Hepatocyte (in vitro differentiated cells): Measurements from ENCODE around the gene ZNF598. TPM values are rescaled to one million over a fixed set of nuclear protein-coding genes. Genes with fewer than 3 reads are reported as not detected.

Experiments used
- DNase-seq: peaks from one replicate; pipeline ENCODE4 v3.0.0-alpha.2; 2016; ENCODE audit warnings: low spot score
- H2AFZ ChIP-seq: fragments of 200-600 bp; sonication (generic); 2 replicates; pipeline ENCODE4 v1.6.0; 2016; ENCODE audit warnings: antibody characterized with exemption, mild to moderate bottlenecking
- H3K27ac ChIP-seq: fragments of 200-600 bp; sonication (generic); 2 replicates; pipeline ENCODE4 v1.5.1; 2016; ENCODE audit warnings: mild to moderate bottlenecking
- H3K27me3 ChIP-seq: fragments of 200-600 bp; sonication (generic); 2 replicates; pipeline ENCODE4 v1.6.1; 2016
- H3K36me3 ChIP-seq: fragments of 200-600 bp; sonication (generic); replicated peaks from 2 replicates; pipeline ENCODE4 v1.5.1; 2016; ENCODE audit warnings: low read depth; ENCODE audit not compliant: insufficient read depth
- H3K4me1 ChIP-seq: fragments of 200-600 bp; sonication (generic); 2 replicates; pipeline ENCODE4 v1.5.1; 2016; ENCODE audit warnings: mild to moderate bottlenecking, moderate library complexity; ENCODE audit not compliant: insufficient read depth
- H3K4me2 ChIP-seq: fragments of 200-600 bp; sonication (generic); 2 replicates; pipeline ENCODE4 v1.6.0; 2016
- H3K4me3 ChIP-seq: fragments of 200-600 bp; sonication (generic); 2 replicates; pipeline ENCODE4 v1.5.1; 2016; ENCODE audit warnings: mild to moderate bottlenecking
- H3K79me2 ChIP-seq: fragments of 200-600 bp; sonication (generic); 2 replicates; pipeline ENCODE4 v1.6.0; 2017; ENCODE audit warnings: mild to moderate bottlenecking
- H3K9me2 ChIP-seq: fragments of 200-600 bp; sonication (generic); replicated peaks from 2 replicates; pipeline ENCODE4 v1.6.0; 2017; ENCODE audit warnings: mild to moderate bottlenecking; ENCODE audit not compliant: insufficient read depth
- H3K9me3 ChIP-seq: fragments of 200-600 bp; sonication (generic); 2 replicates; pipeline ENCODE4 v1.5.1; 2016; ENCODE audit warnings: low read depth, mild to moderate bottlenecking
- H4K20me1 ChIP-seq: fragments of 200-600 bp; sonication (generic); 2 replicates; pipeline ENCODE4 v1.6.0; 2016; ENCODE audit warnings: mild to moderate bottlenecking; ENCODE audit not compliant: insufficient read depth, poor library complexity, severe bottlenecking
- EZH2 ChIP-seq: fragments of 200-600 bp; sonication (generic); IDR thresholded peaks from 2 replicates; pipeline ENCODE4 v1.6.1; 2016; ENCODE audit warnings: antibody characterized with exemption, mild to moderate bottlenecking, borderline replicate concordance
- EZH2phosphoT487 ChIP-seq: fragments of 200-600 bp; sonication (generic); IDR thresholded peaks from one replicate; pipeline ENCODE4 v1.6.1; 2018; ENCODE audit warnings: antibody characterized with exemption, mild to moderate bottlenecking, low read depth, moderate library complexity; ENCODE audit not compliant: unreplicated experiment, severe bottlenecking
- WGBS: methylation state at CpG from one replicate; pipeline ENCODE4 v1.1.6; 2016; ENCODE audit warnings: low lambda C conversion rate; ENCODE audit errors: missing lambda C conversion rate; 5-methylcytosine and 5-hydroxymethylcytosine counted together
- polyA plus RNA-seq: library from polyadenylated mRNA; unstranded; fragments of >200 nt; fragmentation: Nextera tagmentation; extraction: Ambion mirVana; gene quantifications from 2 replicates; pipeline ENCODE4 v1.2.1, GENCODE V29; 2016
- total RNA-seq: library from RNA; depleted of rRNA; stranded (reverse); fragments of >200 nt; gene quantifications from 2 replicates; pipeline ENCODE4 v1.2.3, GENCODE V29; 2014
- TF ChIP-seq, protein P1 (sequence below): fragments of 200-600 bp; sonication (generic); IDR thresholded peaks from 2 replicates; pipeline ENCODE4 v1.5.1; 2016; ENCODE audit warnings: antibody characterized with exemption, mild to moderate bottlenecking; ENCODE audit not compliant: poor library complexity

ZNF598 gene
- total and polyA plus RNA-seq, 2 experiments from 2014 or later, result 22.8 to 29.5 TPM

DNA sequence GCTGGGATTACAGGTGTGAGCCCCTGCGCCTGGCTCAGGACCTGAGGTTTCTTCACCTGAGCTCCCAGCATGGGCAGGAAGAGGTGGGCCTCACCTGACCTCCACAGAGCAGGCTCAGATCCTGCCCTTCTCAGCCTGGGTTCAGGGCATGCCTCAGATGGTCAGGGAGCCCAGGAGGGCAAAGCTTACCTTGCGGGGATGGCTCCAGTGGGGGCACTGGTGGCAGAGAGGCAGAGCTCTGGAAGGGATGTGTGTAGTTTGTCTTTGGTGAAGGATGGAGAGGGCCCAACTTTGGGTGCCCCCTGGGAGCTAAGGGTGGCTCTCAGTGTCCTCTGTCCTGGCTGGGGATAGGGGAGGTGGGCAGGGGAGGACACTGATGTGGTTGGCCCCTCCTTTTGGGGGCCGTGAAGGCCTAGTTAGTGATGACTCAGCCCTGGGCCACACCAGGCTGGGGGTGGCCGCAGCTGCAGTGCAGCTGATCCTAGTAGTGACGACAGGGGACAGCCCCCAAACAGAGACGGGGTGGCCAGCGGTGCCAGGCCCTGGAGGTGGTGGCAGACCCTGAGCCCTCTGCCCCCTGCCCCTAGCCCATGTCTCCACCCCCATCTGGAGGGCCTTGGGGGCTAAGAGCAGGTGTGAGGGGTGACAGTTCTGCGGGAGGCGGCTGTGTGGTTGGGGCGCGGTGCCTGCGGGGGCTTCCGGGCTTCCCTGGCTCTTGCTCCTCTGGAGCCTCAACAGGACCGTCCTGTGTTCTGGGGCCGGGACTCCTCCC, 22.9 kb upstream of the ZNF598 start:
- no peaks in the 10 kb centered on the region for H3K27me3 ChIP-seq
- H3K36me3 ChIP-seq, result no peaks in the 10 kb centered on the region
- WGBS, result 91% methylated on average over 15 of the region's 15 CpGs
- H3K4me1 ChIP-seq, result peaks cover 55% of the 10 kb centered on the region
- TF ChIP-seq EZH2, result no peak
- no peak for TF ChIP-seq EZH2phosphoT487
- TF ChIP-seq, protein P1, sequence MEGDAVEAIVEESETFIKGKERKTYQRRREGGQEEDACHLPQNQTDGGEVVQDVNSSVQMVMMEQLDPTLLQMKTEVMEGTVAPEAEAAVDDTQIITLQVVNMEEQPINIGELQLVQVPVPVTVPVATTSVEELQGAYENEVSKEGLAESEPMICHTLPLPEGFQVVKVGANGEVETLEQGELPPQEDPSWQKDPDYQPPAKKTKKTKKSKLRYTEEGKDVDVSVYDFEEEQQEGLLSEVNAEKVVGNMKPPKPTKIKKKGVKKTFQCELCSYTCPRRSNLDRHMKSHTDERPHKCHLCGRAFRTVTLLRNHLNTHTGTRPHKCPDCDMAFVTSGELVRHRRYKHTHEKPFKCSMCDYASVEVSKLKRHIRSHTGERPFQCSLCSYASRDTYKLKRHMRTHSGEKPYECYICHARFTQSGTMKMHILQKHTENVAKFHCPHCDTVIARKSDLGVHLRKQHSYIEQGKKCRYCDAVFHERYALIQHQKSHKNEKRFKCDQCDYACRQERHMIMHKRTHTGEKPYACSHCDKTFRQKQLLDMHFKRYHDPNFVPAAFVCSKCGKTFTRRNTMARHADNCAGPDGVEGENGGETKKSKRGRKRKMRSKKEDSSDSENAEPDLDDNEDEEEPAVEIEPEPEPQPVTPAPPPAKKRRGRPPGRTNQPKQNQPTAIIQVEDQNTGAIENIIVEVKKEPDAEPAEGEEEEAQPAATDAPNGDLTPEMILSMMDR, result no peak
- no peak overlapping the region for H3K4me2 ChIP-seq
- no peak for DNase-seq
- peak overlapping the region; percentile 90 for H3K27ac ChIP-seq
- no peaks in the 10 kb centered on the region for H3K9me2 ChIP-seq
- H3K9me3 ChIP-seq, result no peaks in the 10 kb centered on the region
- H4K20me1 ChIP-seq, result peaks cover 5% of the 10 kb centered on the region
- H3K4me3 ChIP-seq, result no peak overlapping the region
- no peak overlapping the region for H2AFZ ChIP-seq
- H3K79me2 ChIP-seq, result peaks cover 25% of the 10 kb centered on the region

DNA sequence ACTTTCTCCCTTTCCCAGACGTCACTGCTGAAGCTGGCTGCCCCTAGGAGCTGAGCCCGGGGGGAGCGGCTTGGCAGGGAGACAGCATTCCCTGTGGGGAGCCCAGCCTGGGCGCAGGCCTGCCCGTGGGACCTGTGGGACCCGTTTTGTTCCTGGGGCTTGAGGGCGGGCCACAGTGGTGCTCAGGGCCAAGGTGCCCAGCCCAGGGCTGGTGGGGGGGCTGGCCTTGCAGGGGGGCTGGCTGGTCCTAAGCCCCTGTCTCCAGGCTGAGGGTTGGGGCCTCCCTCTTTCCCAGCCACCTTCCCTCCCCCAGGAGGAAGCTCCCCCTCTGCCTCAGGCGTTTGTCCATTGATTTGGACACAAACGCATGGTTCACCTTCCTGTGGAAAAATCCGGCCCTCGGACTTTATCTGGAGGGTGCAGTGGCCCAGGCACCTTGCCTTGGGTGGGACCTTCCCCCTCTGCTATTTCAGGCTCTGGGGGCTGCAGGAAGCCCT, 21.5 kb upstream of the ZNF598 start:
- Histone ChIP-seq H3K27me3 (no peaks in the 10 kb centered on the region), H3K79me2 (peaks cover 26% of the 10 kb centered on the region), H3K9me2 (no peaks in the 10 kb centered on the region), H2AFZ (no peak overlapping the region), H3K36me3 (no peaks in the 10 kb centered on the region), H4K20me1 (peaks cover 8% of the 10 kb centered on the region), H3K4me1 (peaks cover 51% of the 10 kb centered on the region), H3K4me3 (no peak overlapping the region), H3K4me2 (no peak overlapping the region), H3K9me3 (no peaks in the 10 kb centered on the region), H3K27ac (no peak overlapping the region)
- TF ChIP-seq, protein P1, result no peak
- TF ChIP-seq EZH2phosphoT487 (no peak), EZH2 (no peak)
- WGBS, result 89% methylated on average over 11 of the region's 11 CpGs
- no peak for DNase-seq

DNA sequence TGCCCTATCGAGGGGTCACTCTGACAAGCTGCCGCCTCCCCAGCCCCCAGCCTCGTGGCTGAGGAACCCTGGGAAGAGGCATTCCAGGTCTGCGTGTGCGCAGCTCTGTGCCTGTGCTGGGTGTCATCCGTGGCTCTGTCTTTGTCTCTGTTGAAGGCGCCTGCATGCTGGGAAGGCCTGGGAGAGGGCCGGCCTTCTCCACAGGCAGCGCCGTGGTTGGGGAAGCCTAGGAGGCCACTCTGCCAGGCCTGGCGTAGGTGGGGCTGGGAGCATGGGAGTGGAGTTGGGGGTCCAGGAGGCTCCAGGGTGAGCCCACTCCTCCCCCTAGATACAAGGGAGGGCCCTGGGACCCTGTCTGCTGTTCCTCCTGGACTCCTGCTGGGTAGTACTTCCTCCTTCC, 20.4 kb upstream of the ZNF598 start:
- peaks cover 40% of the 10 kb centered on the region for H3K4me1 ChIP-seq
- H3K9me2 ChIP-seq, result no peaks in the 10 kb centered on the region
- H4K20me1 ChIP-seq, result peaks cover 8% of the 10 kb centered on the region
- DNase-seq, result no peak
- H3K36me3 ChIP-seq, result no peaks in the 10 kb centered on the region
- 90% methylated on average over 11 of the region's 11 CpGs for WGBS
- no peak overlapping the region for H3K4me3 ChIP-seq
- H2AFZ ChIP-seq, result no peak overlapping the region
- no peaks in the 10 kb centered on the region for H3K27me3 ChIP-seq
- no peak overlapping the region for H3K4me2 ChIP-seq
- TF ChIP-seq EZH2phosphoT487, result no peak
- TF ChIP-seq, protein P1, result no peak
- TF ChIP-seq EZH2, result no peak
- H3K79me2 ChIP-seq, result peaks cover 26% of the 10 kb centered on the region
- no peak overlapping the region for H3K27ac ChIP-seq
- no peaks in the 10 kb centered on the region for H3K9me3 ChIP-seq
